GM12873 (cell line): ENCODE data around the gene BHLHA9.

Experiments used
- TF ChIP-seq, protein P1 (sequence below): IDR thresholded peaks from 2 replicates; pipeline ENCODE4 v1.5.1; 2012; ENCODE audit warnings: low read depth, mild to moderate bottlenecking, moderate library complexity, low read length, control low read depth; ENCODE audit not compliant: insufficient read depth; ENCODE audit errors: missing control alignments

Gene BHLHA9

DNA sequence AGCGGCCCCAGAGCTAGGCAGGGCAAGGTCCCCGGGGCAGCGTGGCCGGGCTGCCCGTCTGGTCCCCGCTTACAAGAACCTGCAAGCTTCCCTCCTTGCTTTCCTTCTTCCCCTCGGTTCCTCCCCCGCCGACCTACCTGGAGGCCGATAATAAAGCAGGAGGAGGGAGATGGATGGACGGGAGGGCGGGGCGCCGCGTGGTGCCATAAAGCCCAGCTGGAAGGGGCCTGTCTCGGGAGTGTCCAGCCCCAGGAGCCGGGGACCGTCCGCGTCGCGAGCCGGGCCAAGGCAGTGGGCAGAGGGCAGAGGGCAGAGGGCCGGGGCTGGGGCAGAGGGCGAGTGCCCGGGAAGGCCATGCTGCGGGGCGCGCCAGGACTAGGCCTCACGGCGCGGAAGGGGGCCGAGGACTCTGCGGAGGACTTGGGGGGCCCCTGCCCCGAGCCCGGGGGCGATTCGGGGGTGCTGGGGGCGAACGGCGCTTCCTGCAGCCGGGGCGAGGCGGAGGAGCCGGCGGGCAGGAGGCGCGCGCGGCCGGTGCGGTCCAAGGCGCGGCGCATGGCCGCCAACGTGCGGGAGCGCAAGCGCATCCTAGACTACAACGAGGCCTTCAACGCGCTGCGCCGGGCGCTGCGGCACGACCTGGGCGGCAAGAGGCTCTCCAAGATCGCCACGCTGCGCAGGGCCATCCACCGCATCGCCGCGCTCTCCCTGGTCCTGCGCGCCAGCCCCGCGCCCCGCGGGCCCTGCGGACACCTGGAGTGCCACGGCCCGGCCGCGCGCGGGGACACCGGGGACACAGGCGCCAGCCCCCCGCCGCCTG lies at the start of gene BHLHA9:
Gene BHLHA9 (plus strand): TSS at position 235 of the 820 bp plus-strand sequence. CDS start 120 bp downstream, at position 355.
- TF ChIP-seq, protein P1, sequence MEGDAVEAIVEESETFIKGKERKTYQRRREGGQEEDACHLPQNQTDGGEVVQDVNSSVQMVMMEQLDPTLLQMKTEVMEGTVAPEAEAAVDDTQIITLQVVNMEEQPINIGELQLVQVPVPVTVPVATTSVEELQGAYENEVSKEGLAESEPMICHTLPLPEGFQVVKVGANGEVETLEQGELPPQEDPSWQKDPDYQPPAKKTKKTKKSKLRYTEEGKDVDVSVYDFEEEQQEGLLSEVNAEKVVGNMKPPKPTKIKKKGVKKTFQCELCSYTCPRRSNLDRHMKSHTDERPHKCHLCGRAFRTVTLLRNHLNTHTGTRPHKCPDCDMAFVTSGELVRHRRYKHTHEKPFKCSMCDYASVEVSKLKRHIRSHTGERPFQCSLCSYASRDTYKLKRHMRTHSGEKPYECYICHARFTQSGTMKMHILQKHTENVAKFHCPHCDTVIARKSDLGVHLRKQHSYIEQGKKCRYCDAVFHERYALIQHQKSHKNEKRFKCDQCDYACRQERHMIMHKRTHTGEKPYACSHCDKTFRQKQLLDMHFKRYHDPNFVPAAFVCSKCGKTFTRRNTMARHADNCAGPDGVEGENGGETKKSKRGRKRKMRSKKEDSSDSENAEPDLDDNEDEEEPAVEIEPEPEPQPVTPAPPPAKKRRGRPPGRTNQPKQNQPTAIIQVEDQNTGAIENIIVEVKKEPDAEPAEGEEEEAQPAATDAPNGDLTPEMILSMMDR: no peak

DNA sequence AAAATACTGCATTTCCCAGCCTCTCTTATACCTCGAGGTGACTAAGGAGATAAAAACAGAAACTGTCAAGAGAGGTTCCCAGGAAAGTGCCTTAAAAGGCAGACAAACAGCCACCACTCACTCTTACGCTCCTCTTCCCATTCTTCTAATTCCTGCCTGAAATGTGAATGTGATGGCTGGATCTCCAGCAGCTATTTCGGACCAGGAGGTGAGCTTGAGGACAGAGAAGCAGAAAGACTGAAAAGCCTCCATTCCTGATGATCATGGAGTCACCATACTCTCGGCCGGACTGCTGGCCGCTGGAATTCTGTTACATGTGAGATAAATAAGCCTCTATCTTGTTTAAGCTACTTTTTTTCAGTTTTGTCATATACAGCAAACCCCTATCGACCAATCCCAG lies 49.0 kb upstream of the BHLHA9 start:
- TF ChIP-seq, protein P1: no peak

DNA sequence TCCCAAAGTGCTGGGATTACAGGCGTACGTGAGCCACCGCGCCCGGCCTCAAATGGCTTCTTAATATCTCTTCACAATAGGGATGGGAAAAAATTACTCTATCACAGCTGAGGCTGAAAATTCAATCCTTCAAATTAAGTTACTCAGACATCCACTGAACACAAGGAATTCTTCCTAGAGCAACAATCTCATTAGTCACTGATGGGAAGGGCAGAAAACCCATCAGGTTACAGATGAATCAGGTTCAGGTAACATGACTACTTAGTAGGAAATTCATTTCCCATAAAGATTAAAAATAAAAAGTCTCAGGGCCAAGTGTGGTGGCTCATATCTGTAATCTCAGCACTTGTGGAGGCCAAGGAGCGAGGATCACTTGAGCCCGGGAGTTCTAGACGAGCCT lies 47.9 kb upstream of the BHLHA9 start:
- TF ChIP-seq, protein P1: no peak

DNA sequence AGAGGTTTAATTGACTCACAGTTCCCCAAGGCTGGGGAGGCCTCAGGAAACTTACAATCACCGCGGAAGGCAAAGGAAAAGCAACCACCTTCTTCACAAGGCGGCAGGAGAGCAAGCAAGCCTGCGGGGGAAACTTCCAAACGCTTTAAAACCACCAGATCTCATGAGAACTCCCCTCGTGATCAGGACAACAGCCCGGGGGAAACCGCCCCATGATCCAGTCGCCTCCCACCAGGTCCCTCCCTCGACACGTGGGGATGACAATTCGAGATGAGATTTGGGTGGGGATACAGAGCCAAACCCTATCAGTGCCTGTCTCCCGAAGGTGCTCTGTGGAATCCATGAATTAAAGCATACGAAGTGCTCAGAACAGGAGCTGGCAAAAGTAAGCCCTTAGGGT lies 46.6 kb upstream of the BHLHA9 start:
- TF ChIP-seq, protein P1: no peak

DNA sequence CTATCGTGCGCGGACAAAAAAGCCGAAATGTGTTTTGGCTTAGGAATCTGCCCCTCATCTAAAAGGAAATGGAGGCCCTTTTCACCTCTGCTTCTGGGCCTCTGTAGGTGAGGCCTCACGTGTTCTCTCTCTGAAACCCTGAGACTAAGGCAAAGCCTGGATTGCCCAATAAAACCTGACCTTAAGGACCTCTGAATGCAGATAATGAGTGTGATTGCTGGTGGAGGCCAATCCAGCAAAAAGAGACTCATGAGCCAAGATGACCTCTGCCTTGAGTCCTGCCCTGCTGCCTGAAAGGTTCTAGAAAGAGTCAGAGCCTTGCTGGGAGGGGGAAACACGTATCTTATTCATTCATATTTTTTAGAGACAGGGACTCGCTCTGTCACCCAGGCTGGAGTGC lies 45.9 kb upstream of the BHLHA9 start:
- TF ChIP-seq, protein P1: no peak

DNA sequence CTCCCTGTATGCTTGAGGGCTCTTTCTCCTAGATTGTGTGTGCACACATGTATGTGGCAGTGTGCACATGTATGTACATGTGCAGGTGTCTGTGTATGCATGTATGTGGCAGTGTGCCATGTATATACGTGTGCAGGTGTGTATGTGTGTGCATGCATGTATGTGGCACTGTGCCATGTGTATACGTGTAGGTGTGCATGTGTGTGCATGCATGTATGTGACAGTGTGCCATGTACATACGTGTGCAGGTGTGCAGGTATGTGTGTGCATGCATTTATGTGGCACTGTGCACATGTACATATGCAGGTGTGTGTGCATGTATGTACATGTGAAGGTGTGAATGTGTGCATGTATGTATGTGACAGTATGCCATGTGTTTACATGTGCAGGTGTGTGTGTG lies 43.9 kb upstream of the BHLHA9 start:
- TF ChIP-seq, protein P1: no peak

DNA sequence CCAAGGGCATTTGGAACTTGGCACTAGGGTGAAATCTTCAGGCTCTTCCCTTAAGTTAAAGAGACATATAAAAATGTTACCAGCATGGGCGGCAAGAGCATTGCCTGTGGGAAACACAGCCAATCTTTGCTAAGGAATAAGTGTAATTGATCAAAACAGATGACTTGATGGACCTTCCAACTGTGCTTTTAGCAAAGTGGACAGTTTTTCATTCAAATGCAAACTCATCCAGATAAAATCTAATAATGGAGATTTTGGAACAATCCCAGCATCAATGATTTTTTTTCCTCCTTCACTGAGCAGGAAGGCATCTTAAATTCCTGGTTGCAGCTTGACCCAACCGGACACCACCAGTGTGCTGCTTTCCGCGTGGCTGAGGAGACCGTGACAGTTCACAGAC lies 42.9 kb upstream of the BHLHA9 start:
- TF ChIP-seq, protein P1: no peak
